ENCODE data around the gene ZNF573. TPM values are rescaled to one million over a fixed set of nuclear protein-coding genes. Genes with fewer than 3 reads are reported as not detected.
"Not testable (repeated sequence)": the region's sequence is repeated elsewhere in the genome, so short reads cannot be mapped to it uniquely, and the experiment has no call there.

ZNF573 gene
- 4.8 and 4.9 TPM in 2 replicates for total RNA-seq

GRCh38 chr19:37779127-37780005, at the start of gene ZNF573:
TSS of gene ZNF573 (minus strand) at chr19:37779586. CDS start at chr19:37773729, 5,857 bp downstream.
- DNase-seq = peak; percentile 93

- DNase-seq = peak; percentile 54
Measured at GRCh38 chr19:37817180-37817981, 38.0 kb upstream of the ZNF573 start.

- DNase-seq = not testable (repeated sequence)
Measured at GRCh38 chr19:37815611-37816010, 36.2 kb upstream of the ZNF573 start.

DNA sequence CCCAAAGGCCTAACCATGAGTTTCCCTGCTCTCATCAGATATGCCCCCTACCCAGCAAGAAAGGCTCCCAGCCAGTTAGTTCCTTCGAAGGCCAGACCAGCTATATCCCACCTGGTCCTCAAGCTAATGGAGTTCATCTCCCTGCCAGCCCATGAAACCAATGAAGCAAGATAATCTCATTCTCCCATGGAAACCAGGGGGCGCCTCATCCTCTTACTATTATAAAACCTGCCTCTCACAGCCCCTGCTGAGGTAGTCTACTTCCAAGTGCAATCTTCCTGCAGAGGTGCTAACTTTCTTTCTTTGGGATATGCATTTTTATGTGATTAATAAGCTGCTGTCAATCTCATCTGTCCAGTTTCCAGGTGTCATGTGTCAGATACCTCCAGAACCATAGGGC, 34.0 kb upstream of the ZNF573 start:
- no peak for DNase-seq

DNA sequence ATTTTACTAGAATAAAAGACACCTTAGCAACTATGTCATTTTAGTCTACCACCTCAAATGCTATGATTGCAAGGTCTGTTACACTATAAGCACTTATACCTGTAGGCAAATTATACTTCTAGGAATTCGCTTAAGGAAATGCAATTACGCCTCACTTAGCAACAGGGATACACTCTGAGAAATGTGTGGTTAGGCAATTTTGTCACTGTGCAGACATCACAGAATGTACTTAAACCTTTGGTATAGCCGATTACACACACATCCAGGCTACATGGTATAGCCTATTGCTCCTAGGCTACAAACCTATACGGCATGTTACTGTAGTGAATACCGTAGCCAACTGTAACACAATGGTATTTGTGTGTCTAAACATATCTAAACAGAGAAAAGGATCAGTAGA, 30.0 kb upstream of the ZNF573 start:
- no peak for DNase-seq

- no peak for DNase-seq
Measured at GRCh38 chr19:37803249-37803840, 24.0 kb upstream of the ZNF573 start.

GRCh38 chr19:37790244-37790925, 11.0 kb upstream of the ZNF573 start:
- no peak for DNase-seq

- DNase-seq = no peak
Measured at GRCh38 chr19:37778613-37779126, 716 bp downstream of the ZNF573 start.

GRCh38 chr19:37770985-37771384, 8.4 kb downstream of the ZNF573 start:
- DNase-seq = no peak

DNA sequence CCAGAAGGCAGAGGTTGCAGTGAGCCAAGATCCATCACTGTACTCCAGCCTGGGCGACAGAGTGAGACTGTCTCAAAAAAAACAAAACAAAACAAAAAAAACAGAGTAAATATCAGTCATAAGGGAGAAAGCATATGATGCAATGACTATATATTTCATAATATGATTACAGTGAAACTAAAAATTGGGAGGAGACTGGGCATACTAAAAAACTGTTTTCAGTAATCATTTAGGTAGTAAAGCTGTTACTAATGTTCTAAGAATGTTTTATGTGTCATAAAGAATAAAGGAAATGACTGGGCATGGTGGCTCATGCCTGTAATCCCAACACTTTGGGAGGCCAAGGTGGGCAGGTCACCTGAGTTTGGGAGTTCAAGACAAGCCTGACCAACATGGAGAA, 15.9 kb downstream of the ZNF573 start:
- DNase-seq = no peak

GRCh38 chr19:37757683-37758082, 21.7 kb downstream of the ZNF573 start:
- not testable (repeated sequence) for DNase-seq

- DNase-seq = peak; percentile 2
Measured at GRCh38 chr19:37738371-37738770, 41.0 kb downstream of the ZNF573 start.

DNA sequence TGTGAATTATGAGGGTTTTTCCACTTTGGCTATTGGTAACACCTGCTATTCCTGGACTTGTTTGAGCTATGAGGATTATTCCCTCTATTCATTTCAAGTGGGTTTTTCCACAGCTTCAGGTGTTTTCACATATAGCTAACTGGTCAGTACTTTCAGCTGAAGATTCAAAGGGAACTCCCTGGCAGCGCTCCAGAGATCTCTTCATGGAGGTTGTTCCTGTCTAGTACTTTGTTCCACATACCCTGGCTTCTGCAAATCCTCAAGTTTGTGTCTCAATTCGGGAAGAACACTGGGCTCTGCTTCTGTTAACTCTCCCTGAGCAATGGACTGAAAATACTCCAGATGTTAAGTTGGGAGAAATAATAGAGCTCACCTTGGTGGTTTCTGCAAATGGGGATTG, 54.2 kb downstream of the ZNF573 start:
- no peak for DNase-seq

GRCh38 chr19:37719927-37720265, 59.5 kb downstream of the ZNF573 start:
- DNase-seq = no peak

GRCh38 chr19:37719111-37719926, 60.1 kb downstream of the ZNF573 start, which contains the start of gene ZNF607:
TSS of gene ZNF607 (minus strand) at chr19:37719761. CDS start at chr19:37711618, 8,143 bp downstream.
- peak; percentile 94 for DNase-seq

DNA sequence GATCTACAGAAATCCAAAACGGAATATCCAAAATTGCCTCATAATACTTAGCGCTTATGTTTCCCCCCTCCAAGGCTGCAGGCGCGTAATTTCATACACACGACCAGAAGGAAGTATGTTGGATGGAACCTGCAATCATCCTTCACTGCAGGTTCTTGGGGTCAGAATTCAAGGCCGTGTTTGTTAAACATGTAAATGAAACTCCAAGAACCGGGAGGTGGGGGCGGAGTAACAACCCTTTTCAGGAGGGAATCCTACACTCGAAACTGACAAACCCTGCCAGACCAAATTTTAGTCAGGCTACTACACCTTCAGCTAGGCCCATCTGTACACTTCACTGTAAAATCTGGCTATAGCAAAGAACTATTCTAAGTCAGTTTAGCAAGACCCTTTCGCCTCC, 61.1 kb downstream of the ZNF573 start:
- DNase-seq = no peak

DNA sequence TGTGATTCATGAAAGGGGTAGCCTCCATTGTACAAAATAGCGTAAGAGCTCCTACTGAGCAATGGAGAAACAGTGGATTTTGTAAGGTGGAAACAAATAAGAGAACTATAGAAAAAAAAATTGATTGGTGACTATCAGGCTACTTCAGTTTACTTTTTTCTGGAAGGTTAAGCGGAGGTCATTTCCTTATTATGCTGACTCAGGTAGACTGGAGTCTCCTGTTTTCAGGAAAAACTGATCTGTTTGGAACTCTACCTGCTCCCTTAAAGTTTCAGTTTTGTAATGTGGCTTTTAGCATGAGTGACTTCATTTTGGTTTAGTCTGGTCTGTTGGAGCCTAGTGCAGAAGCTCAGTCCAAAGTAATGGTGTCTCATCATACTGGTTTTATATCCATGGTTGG, 63.2 kb downstream of the ZNF573 start:
- DNase-seq = no peak

- DNase-seq = no peak
Measured at GRCh38 chr19:37706052-37706605, 73.3 kb downstream of the ZNF573 start.

- no peak for DNase-seq
Measured at GRCh38 chr19:37699057-37699456, 80.3 kb downstream of the ZNF573 start.

DNA sequence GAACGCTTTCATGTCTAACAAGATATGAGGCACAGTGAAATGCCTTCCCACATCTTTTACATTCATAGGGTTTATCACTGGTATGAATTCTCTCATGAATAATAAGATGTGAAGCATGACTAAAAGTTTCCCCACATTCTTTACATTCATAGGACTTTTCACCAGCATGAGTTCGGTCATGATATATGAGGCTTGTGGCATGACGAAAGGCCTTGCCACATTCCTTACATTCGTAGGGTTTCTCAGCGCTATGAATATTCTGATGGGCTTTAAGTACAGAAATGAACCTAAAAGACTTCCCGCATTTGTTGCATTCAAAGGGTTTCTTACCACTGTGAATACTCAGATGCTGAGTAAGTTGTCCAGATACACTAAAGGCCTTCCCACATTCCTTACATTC, 81.2 kb downstream of the ZNF573 start:
- no peak for DNase-seq
